ENCODE measurements around the gene INHBB.

Gene INHBB

DNA sequence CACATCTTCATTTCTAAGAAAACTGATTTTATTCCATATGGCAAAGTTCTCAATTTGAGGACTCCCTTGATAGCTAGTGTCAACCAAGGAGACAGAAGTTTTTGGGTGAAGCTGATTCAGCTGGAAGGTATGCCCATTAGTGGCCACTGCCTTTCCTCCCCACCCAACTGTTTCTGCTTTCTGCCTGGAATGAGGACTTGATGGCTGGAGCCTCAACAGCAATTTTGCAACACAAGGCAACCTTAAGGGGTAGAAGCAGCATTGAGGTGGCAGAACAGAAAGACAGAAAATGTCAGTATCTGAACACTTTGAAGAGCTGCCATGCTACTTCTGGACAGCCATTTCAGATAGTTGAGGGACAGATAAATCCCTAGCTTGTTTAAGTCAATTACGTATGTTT is 47.0 kb downstream of the INHBB start:
- H3K4me1 Mint-ChIP-seq = no peaks in the 10 kb centered on the region
- no peak overlapping the region for H3K27ac Mint-ChIP-seq
- H3K9me3 Mint-ChIP-seq = no peaks in the 10 kb centered on the region
- H3K36me3 Mint-ChIP-seq = no peaks in the 10 kb centered on the region
- DNase-seq (ENCODE audit: low spot score in 2 of 2) (no peak), ATAC-seq (ENCODE audit: low read depth) (no peak)
- H3K27me3 Mint-ChIP-seq = peaks cover 13% of the 10 kb centered on the region
- no peak overlapping the region for H3K4me3 Mint-ChIP-seq

- Mint-ChIP-seq H3K27me3 (peaks cover 16% of the 10 kb centered on the region), H3K27ac (no peak overlapping the region), H3K9me3 (no peaks in the 10 kb centered on the region), H3K4me1 (no peaks in the 10 kb centered on the region), H3K36me3 (no peaks in the 10 kb centered on the region), H3K4me3 (no peak overlapping the region)
- no peak for ATAC-seq (ENCODE audit: low read depth)
- DNase-seq (ENCODE audit: low spot score in 2 of 2) = no peak
Observed at GRCh38 chr2:120393456-120393855, 47.5 kb downstream of the INHBB start.

GRCh38 chr2:120394764-120395163 is 48.8 kb downstream of the INHBB start:
- Mint-ChIP-seq H3K9me3 (no peaks in the 10 kb centered on the region), H3K27ac (no peak overlapping the region), H3K27me3 (peaks cover 11% of the 10 kb centered on the region), H3K36me3 (no peaks in the 10 kb centered on the region), H3K4me1 (no peaks in the 10 kb centered on the region), H3K4me3 (no peak overlapping the region)
- DNase-seq (ENCODE audit: low spot score in 2 of 2) (no peak), ATAC-seq (ENCODE audit: low read depth) (no peak)

- H3K4me3 Mint-ChIP-seq = no peak overlapping the region
- peaks cover 9% of the 10 kb centered on the region for H3K27me3 Mint-ChIP-seq
- DNase-seq (ENCODE audit: low spot score in 2 of 2) = no peak
- no peak overlapping the region for H3K27ac Mint-ChIP-seq
- no peaks in the 10 kb centered on the region for H3K4me1 Mint-ChIP-seq
- no peak for ATAC-seq (ENCODE audit: low read depth)
- H3K36me3 Mint-ChIP-seq = no peaks in the 10 kb centered on the region
- no peaks in the 10 kb centered on the region for H3K9me3 Mint-ChIP-seq
Observed at GRCh38 chr2:120395221-120396012, 49.5 kb downstream of the INHBB start.

DNA sequence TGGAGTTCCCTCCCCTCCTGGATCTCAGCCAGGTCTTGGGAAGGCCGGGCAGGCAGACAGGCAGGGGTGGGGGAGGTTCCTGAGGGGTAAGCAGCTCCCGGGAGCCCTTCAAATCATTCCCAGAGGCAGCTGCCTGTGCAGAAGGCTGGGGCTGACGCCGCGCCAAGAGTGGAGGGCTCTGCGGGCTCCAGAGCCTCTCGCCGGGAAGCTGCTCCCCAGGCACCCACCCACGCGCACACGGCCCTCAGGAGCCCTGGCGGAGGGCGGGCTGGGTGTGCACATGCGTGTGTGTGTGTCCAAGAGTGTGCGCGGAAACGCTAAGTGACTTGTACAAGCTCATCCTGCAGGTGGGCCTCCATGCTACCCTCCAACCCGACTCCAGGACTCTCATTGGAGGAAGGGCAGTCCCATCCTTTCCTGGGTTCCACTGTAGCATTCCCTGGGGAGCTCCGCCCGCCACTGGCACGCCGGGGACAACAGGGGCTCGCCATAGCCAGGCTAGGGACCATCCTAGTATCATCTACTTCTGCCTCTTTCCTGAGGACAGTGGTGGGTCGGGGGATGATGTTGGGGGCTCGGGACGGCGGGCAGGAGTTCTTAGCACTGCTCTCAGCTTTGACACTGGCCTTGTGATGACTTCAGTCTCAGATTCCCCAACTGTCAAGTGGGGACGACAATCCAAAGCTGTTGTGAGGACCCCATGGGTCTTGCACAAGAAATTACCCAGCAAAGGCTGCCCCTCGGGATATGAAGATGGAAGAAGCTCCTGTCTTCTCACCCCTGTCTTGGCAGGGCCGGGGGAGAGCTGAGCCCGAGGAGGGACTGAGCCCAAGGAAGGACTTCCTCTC is 50.3 kb downstream of the INHBB start:
- no peak overlapping the region for H3K4me3 Mint-ChIP-seq
- no peaks in the 10 kb centered on the region for H3K36me3 Mint-ChIP-seq
- no peak for ATAC-seq (ENCODE audit: low read depth)
- H3K27me3 Mint-ChIP-seq = peaks cover 12% of the 10 kb centered on the region
- DNase-seq (ENCODE audit: low spot score in 2 of 2) = no peak
- no peaks in the 10 kb centered on the region for H3K4me1 Mint-ChIP-seq
- H3K27ac Mint-ChIP-seq = no peak overlapping the region
- H3K9me3 Mint-ChIP-seq = no peaks in the 10 kb centered on the region

DNA sequence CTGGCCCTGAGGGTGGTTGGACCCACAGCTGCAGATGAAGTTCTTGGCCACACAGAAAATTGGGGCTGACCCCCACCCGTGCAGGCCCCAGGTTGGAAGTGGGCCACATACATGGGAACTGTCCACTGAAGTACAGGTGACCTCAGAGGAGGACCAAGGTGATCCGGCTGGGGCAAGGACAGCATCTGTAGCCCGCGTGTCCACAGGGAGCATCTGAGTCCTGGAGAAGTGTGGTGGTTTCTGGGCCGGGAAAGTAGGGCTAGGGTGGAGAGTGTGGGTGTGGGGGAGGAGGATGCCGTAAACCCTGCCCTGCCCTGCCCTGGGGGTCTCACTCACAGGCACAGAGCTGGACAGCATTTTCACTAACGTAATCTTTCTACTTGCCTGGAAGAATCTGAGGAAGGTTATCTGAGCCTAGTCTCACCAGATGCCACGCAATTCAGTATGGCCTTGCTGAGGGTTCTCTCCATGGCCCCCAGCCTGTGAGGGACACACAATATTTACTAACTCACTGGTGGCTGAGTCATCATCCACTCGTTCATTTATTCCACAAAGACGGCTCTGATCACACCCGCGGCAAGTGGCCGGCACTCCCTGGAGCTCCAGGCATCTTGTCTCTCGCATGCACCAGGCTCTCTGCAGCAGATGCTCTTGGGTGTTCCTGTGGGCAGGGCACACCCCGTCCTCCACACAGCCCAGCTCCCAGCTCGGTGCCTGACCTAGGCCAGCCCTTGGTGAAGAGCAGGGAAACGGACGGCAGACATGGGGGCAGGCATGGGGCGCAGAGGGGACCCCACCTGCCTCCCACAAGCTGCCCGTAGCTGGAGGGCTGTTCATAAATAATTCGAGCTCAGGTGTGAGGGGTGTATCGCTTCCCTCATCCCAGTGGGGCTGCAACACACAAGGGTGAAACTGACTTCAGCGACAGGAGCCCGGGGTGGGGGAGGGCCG is 51.2 kb downstream of the INHBB start:
- ATAC-seq (ENCODE audit: low read depth) (no peak), DNase-seq (ENCODE audit: low spot score in 2 of 2) (no peak)
- peaks cover 14% of the 10 kb centered on the region for H3K27me3 Mint-ChIP-seq
- no peaks in the 10 kb centered on the region for H3K4me1 Mint-ChIP-seq
- peaks cover under 1% of the 10 kb centered on the region for H3K9me3 Mint-ChIP-seq
- H3K36me3 Mint-ChIP-seq = no peaks in the 10 kb centered on the region
- no peak overlapping the region for H3K27ac Mint-ChIP-seq
- H3K4me3 Mint-ChIP-seq = no peak overlapping the region

GRCh38 chr2:120398051-120398995 is 52.4 kb downstream of the INHBB start:
- Mint-ChIP-seq H3K36me3 (no peaks in the 10 kb centered on the region), H3K4me1 (no peaks in the 10 kb centered on the region), H3K27ac (no peak overlapping the region), H3K27me3 (peaks cover 17% of the 10 kb centered on the region), H3K9me3 (peaks cover 3% of the 10 kb centered on the region), H3K4me3 (no peak overlapping the region)
- no peak for ATAC-seq (ENCODE audit: low read depth)
- no peak for DNase-seq (ENCODE audit: low spot score in 2 of 2)

DNA sequence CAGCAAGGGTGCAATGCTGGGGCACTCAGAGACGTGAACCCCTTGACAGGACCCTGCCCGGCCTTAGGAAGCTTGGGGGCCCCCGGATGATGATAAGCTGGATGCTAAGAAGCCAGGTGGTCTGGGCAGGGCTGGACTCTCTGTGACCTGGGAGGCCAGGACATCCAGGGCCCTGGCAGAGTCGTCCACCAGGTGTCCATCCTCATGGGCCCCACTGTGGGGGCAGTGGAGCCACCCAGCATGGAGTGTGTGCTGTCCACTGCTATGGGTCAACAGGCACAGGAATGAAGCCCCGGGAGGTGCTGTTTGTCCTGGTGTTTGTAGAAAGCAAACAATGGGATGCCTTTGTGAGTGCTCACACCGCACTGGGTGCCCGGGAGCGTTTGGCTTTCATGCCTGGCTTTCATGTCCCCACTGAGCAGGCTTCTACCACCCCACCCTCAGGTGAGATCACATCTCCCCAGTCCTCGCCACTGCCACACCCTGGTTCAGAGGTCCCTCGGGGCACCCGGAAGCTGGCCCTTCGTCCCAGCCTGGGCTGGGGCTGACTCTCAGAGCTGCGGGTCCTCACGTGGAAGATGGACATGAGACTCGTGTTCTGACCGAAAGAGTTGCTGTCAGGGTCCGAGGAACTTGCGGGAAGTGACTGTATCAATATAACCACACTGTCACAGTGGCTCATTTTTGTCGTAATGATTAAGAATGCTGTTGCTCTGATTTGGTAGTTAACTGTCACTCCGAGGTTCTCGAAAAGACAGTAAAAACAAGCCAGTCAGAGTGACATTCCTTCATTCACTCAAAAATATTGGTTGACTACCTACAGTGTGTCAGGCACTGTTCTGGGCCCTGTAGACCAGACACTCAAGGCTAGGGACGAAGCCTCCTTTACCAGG is 53.3 kb downstream of the INHBB start:
- no peak for DNase-seq (ENCODE audit: low spot score in 2 of 2)
- no peak for ATAC-seq (ENCODE audit: low read depth)
- Mint-ChIP-seq H3K4me3 (no peak overlapping the region), H3K9me3 (peaks cover 3% of the 10 kb centered on the region), H3K36me3 (no peaks in the 10 kb centered on the region), H3K27ac (no peak overlapping the region), H3K4me1 (no peaks in the 10 kb centered on the region), H3K27me3 (peaks cover 21% of the 10 kb centered on the region)

GRCh38 chr2:120399889-120400240 is 53.9 kb downstream of the INHBB start:
- Mint-ChIP-seq H3K4me3 (no peak overlapping the region), H3K36me3 (no peaks in the 10 kb centered on the region), H3K4me1 (no peaks in the 10 kb centered on the region), H3K27me3 (peaks cover 21% of the 10 kb centered on the region), H3K9me3 (peaks cover 3% of the 10 kb centered on the region), H3K27ac (no peak overlapping the region)
- DNase-seq (ENCODE audit: low spot score in 2 of 2) (no peak), ATAC-seq (ENCODE audit: low read depth) (no peak)

DNA sequence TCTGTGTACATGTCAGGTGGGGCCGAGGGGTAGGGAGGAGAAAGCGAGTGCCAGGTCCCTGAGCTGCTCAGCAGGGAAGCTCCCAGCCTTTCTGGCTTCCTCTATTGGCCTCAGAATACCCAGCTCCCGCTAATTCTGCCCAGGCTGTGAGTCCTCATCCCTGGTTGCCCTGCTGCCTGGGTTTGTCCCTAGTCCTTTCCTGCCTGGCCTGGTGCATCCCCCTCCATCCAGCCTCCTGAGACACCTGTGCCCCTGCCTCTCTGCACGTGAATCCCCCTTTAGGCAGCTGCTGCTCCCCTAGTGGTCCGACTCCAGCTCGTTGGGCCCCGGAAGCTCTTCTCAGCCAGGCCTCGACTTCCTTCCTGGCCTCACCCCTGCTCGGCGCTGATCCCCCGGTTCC is 54.6 kb downstream of the INHBB start:
- no peaks in the 10 kb centered on the region for H3K36me3 Mint-ChIP-seq
- H3K4me3 Mint-ChIP-seq = no peak overlapping the region
- no peak for DNase-seq (ENCODE audit: low spot score in 2 of 2)
- no peaks in the 10 kb centered on the region for H3K4me1 Mint-ChIP-seq
- H3K27ac Mint-ChIP-seq = no peak overlapping the region
- peaks cover 19% of the 10 kb centered on the region for H3K27me3 Mint-ChIP-seq
- peaks cover 3% of the 10 kb centered on the region for H3K9me3 Mint-ChIP-seq
- ATAC-seq (ENCODE audit: low read depth) = no peak

All from memory B cell (primary cell).